GM20000 (cell line): ENCODE results near the gene SETD4.
A peak's percentile ranks its signal among the peaks of the same experiment; 100 is the strongest.
"Not testable (repeated sequence)": the region's sequence is repeated elsewhere in the genome, so short reads cannot be mapped to it uniquely, and the experiment has no call there.

Experiments used
- DNase-seq: peaks from one replicate; pipeline ENCODE4 v3.0.0; 2012; ENCODE audit warnings: low spot score
- CTCF ChIP-seq: IDR thresholded peaks from 2 replicates; pipeline ENCODE4 v1.5.1; 2012; ENCODE audit warnings: mild to moderate bottlenecking, control low read depth; ENCODE audit errors: extremely low read depth, missing control alignments

The SETD4 gene, protein sequence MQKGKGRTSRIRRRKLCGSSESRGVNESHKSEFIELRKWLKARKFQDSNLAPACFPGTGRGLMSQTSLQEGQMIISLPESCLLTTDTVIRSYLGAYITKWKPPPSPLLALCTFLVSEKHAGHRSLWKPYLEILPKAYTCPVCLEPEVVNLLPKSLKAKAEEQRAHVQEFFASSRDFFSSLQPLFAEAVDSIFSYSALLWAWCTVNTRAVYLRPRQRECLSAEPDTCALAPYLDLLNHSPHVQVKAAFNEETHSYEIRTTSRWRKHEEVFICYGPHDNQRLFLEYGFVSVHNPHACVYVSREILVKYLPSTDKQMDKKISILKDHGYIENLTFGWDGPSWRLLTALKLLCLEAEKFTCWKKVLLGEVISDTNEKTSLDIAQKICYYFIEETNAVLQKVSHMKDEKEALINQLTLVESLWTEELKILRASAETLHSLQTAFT

GRCh38 chr21:36060159-36060921, at the start of gene SETD4:
TSS of gene SETD4 (minus strand) at chr21:36060526. CDS start at chr21:36058888, 1,638 bp downstream.
- peak; percentile 95 for DNase-seq
- TF ChIP-seq CTCF: no peak

DNA sequence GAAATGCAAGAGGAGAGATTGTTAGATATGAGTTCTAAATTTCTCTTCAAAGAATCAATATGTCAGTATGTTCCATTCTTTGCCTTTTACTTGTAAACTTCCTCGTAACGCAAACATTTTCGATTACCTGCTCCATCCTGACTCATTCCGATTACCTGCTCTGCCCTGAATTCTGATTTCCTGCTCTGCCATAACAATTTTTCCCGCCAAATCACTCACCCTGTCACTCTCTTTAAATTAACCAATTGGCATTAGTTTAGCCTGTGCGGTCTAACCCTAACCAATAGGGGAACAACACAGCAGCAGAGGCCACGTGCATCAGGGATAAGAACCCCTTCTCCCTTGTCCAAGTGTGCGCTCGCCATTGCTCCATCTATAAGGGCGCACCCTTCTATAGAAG, 49.5 kb upstream of the SETD4 start:
- no peak for TF ChIP-seq CTCF

GRCh38 chr21:36105327-36105842, 45.1 kb upstream of the SETD4 start:
- DNase-seq: no peak
- TF ChIP-seq CTCF: no peak

More for the DNA sequence above, 49.5 kb upstream of the SETD4 start:
- no peak for DNase-seq

DNA sequence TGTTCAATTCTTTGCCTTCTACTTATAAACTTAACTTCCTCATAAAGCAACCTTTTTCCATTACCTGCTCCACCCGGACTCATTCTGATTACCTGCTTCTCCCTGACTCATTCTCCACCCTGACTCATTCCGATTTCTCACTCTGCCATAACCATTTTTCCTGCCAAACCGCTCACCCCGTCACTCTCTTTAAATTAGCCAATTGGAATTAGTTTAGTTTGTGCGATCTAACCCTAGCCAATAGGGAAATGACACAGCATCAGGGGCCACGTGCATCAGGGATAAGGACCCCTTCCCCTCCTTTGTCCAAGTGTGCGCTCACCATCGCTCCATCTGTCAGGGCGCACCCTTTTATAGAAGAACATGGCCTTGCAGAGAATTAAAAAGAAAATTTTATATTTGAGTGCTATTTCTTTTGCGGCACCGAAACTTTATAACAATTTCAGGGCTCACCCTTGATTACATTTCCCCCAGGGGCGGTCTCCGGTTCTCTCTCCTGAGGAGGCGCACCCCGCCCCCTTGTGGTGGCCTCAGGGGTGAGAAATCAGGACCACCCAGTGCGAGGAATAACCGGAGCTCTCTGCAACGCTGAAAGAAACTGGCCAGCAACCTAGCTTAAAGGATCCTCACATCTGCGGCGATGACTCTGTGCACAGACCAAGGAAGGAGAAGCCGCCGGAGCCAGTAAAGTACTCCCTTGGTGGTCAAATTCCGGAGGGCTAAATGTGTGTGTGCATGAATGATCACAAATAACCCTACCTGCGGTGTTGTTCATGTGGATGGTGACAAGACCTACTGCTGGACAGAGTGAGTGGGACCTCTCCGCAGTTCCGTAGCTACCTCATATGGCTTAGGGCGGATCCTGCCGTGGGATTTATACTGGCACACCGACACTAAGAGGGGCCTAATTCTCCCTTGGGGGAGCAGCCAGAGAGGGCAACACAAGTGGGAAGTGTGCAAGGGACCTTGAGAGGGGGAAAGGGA, 44.3 kb upstream of the SETD4 start:
- no peak for TF ChIP-seq CTCF
- no peak for DNase-seq

- no peak for DNase-seq
- no peak for TF ChIP-seq CTCF
Observed at GRCh38 chr21:36103434-36103833, 43.1 kb upstream of the SETD4 start.

- no peak for TF ChIP-seq CTCF
- DNase-seq: no peak
Observed at GRCh38 chr21:36100971-36101641, 40.8 kb upstream of the SETD4 start.

DNA sequence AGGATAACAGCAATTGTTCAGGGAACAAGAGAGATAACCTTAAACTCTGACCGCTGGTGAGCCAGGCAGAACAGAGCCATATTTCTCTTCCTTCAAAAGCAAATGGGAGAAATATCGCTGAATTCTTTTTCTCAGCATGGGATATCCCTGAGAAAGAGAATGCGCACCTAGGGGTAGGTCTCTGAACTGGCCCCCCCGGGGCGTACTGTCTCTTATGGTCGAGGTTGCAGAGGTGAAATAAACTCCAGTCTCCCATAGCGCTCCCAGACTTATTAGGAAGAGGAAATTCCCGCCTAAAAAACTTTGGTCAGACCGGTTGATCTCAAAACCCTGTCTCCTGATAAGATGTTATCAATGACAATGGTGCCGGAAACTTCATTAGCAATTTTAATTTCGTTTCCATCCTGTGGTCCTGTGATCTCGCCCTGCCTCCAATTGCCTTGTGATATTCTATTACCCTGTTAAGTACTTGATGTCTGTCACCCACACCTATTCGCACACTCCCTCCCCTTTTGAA, 39.4 kb upstream of the SETD4 start:
- not testable (repeated sequence) for DNase-seq
